Psoas muscle (tissue), 8 donors: ENCODE results near the gene KCNA1. TPM values are rescaled to one million over a fixed set of nuclear protein-coding genes. Genes with fewer than 3 reads are reported as not detected.

Experiments
- ATAC-seq, 4 donors: fragments of 200-7000 bp; cut with Tn5 transposase; one replicate each; pipeline ENCODE4 v1.9.1; 2020; ENCODE audit warnings: moderate library complexity in 3 of 4, mild to moderate bottlenecking in 2 of 4
- DNase-seq, 2 donors: peaks; one replicate each; pipeline ENCODE4 v3.0.0-alpha.2; 2020
- H3K27ac ChIP-seq: fragments of 200-600 bp; one replicate; pipeline ENCODE4 v1.8.0; 2022
- H3K27me3 ChIP-seq, 3 donors: fragments of 200-600 bp in 1 of 3; one replicate each; pipeline versions ENCODE4 v1.6.1 to v1.8.0; 2013 to 2022; ENCODE audit warnings: low read length in 2 of 3, mild to moderate bottlenecking in 2 of 3, moderate library complexity in 1 of 3; ENCODE audit not compliant: insufficient read depth in 3 of 3
- H3K36me3 ChIP-seq, 2 donors: fragments of 200-600 bp in 1 of 2; one replicate each; pipeline versions ENCODE4 v1.6.1 to v1.8.0; 2013 to 2022; ENCODE audit warnings: low read depth in 1 of 2, mild to moderate bottlenecking in 1 of 2, moderate library complexity in 1 of 2; ENCODE audit not compliant: insufficient read depth in 1 of 2
- H3K4me1 ChIP-seq: fragments of 200-600 bp; one replicate; pipeline ENCODE4 v1.8.0; 2022
- H3K4me3 ChIP-seq: fragments of 200-600 bp; one replicate; pipeline ENCODE4 v1.8.0; 2022; ENCODE audit warnings: mild to moderate bottlenecking
- H3K9me3 ChIP-seq: fragments of 200-600 bp; one replicate; pipeline ENCODE4 v1.8.0; 2022
- CTCF ChIP-seq: fragments of 200-600 bp; IDR thresholded peaks from one replicate; pipeline ENCODE4 v1.8.0; 2022; ENCODE audit warnings: antibody characterized with exemption
- WGBS, 3 donors: extraction: QIAGEN DNeasy Blood & Tissue Kit; methylation state at CpG; one replicate each; pipeline versions ENCODE4 v1.1.6 to v1.1.7; 2013; 5-methylcytosine and 5-hydroxymethylcytosine counted together
- intact Hi-C, 2 donors: fragments of 100-400 bp; cut with DNase I; formaldehyde crosslinking; loops; one replicate each; pipeline versions ENCODE4 v1.11.0 to v1.14.2; 2022
- polyA plus RNA-seq, 3 donors: library from polyadenylated mRNA; stranded (reverse); fragments of 200-250 nt; gene quantifications; one replicate each; pipeline ENCODE4 v1.2.3, GENCODE V29; 2013
- total RNA-seq, 4 donors: library from RNA; stranded (reverse); fragmentation: NEBNext Ultra II Directional in 2 of 4; extraction: Animal tissue kit (Norgen Biotek cat#: 25700) in 2 of 4; gene quantifications; one replicate each; pipeline versions ENCODE4 v1.2.1 to v1.2.4, GENCODE V29; 2021 to 2023
- donor health status: healthy with polysubstance abuse.
- donor health status: DM: no; HTN: no; CAD: no; lungs with moderate emphysema.
- donor health status: Bipolar disorder and iron deficiency.
- donor health status: healthy.
- donor health status: DM: yes; HTN: yes; CAD: no.
- donor health status: DM: no; HTN: no; CAD: no.
- donor health status: DM: no; HTN: no; CAD: no.
- donor health status: DM: yes; HTN: yes; CAD: no.

Gene KCNA1
- total and polyA plus RNA-seq, 7 donors: 0.01 to 0.18 (median 0.04) TPM; not detected in 3

GRCh38 chr12:4865246-4865645 is 44.5 kb upstream of the KCNA1 start:
- WGBS, 3 donors: 66 to 74% (median 74%) methylated on average over 5 of the region's 5 CpGs
- intact Hi-C loops: no loop called here

GRCh38 chr12:4866299-4866698 is 43.4 kb upstream of the KCNA1 start:
- intact Hi-C loops: no loop called here
- H3K27ac ChIP-seq: no peak overlapping the region
- H3K4me1 ChIP-seq: no peaks in the 10 kb centered on the region
- no peak for ATAC-seq
- H3K9me3 ChIP-seq: no peaks in the 10 kb centered on the region
- TF ChIP-seq CTCF: no peak
- no peaks in the 10 kb centered on the region for H3K36me3 ChIP-seq
- peaks cover 2 to 32% (median 3%) of the 10 kb centered on the region in 3 donors for H3K27me3 ChIP-seq
- no peak overlapping the region for H3K4me3 ChIP-seq
- 25 to 40% (median 28%) methylated on average over 9 of the region's 9 CpGs for WGBS, 3 donors
- DNase-seq: no peak

More at GRCh38 chr12:4865246-4865645, 44.5 kb upstream of the KCNA1 start:
- no peaks in the 10 kb centered on the region for H3K36me3 ChIP-seq
- H3K27me3 ChIP-seq: peaks cover 2 to 22% (median 3%) of the 10 kb centered on the region in 3 donors
- DNase-seq (no peak), ATAC-seq (no peak)
- no peaks in the 10 kb centered on the region for H3K4me1 ChIP-seq
- no peak overlapping the region for H3K4me3 ChIP-seq
- H3K27ac ChIP-seq: no peak overlapping the region
- no peaks in the 10 kb centered on the region for H3K9me3 ChIP-seq
- no peak for TF ChIP-seq CTCF

- H3K27me3 ChIP-seq: peaks cover 6 to 39% (median 6%) of the 10 kb centered on the region in 3 donors
- H3K27ac ChIP-seq: no peak overlapping the region
- TF ChIP-seq CTCF: no peak
- no peaks in the 10 kb centered on the region for H3K4me1 ChIP-seq
- intact Hi-C loops: no loop called here
- DNase-seq: no peak
- no peaks in the 10 kb centered on the region for H3K9me3 ChIP-seq
- ATAC-seq: no peak
- H3K4me3 ChIP-seq: no peak overlapping the region
- 79 to 86% (median 83%) methylated on average over 5 of the region's 5 CpGs for WGBS, 3 donors
- no peaks in the 10 kb centered on the region for H3K36me3 ChIP-seq
Observed at GRCh38 chr12:4867384-4867783, 42.3 kb upstream of the KCNA1 start.

GRCh38 chr12:4870423-4870822 is 39.3 kb upstream of the KCNA1 start:
- 84 to 90% (median 89%) methylated on average over 3 of the region's 3 CpGs for WGBS, 3 donors

More at GRCh38 chr12:4870423-4870822, 39.3 kb upstream of the KCNA1 start:
- intact Hi-C loops: no loop called here
- H3K4me1 ChIP-seq: no peaks in the 10 kb centered on the region
- DNase-seq (no peak), ATAC-seq (no peak)
- H3K9me3 ChIP-seq: no peaks in the 10 kb centered on the region
- H3K27ac ChIP-seq: no peak overlapping the region
- no peak overlapping the region for H3K4me3 ChIP-seq
- H3K36me3 ChIP-seq: no peaks in the 10 kb centered on the region
- TF ChIP-seq CTCF: no peak
- H3K27me3 ChIP-seq: peaks cover 6 to 35% (median 6%) of the 10 kb centered on the region in 3 donors
